DLD1 (cell line): ENCODE results near the gene KCTD11.

Source experiments
- in situ Hi-C: cut with HindIII; loops from 2 replicates; pipeline ENCODE4 v1.10.0; 2017; ENCODE audit warnings: low sequenced_read_pairs

The KCTD11 gene

DNA sequence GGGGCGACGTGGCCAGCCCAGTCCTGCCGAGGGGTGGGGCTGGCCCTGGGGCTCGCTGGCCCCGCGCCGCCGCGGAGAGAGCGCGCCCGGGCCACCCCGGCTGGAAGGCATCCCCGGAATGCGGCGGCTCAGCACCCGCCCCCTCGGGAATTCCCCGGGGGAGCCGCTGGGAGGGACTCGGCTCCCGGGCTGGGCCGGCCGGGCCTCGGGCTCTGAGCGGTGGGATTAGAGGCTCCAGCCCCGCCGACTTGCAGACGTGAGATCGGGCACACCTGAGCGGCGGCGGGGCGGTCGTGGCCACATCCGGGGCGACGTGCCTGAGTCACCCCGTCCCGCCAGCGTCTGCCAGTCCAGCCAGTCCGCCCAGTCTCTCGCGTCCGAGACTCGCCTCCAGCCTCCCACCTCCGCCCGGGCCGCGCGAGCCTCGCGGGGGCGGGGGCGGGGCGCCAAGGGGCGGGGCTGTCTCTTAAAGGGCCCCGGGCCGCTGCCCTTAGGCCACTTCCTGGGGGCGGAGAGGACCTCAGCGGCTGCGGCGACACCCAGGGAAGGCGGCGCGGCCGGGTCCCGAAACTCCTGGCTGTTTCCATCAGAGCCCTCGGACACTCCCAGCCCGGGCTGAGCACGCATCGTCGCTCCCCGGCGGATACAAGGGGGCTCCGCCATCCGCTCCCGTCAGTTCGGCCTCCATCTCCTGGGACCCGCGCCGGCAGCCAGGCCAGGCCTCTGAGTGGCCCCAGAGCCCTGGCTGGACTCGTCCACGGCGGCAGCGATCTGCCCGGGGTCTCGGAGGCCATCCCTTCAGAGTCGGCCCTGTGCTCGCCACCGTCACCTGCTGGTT is at the start of gene KCTD11:
TSS of gene KCTD11 (plus strand) at position 498 of the 838 bp plus-strand sequence.
- in situ Hi-C loops, result no loop called here

- in situ Hi-C loops, result no loop called here
These were observed 47.8 kb upstream of the KCTD11 start for GRCh38 chr17:7304179-7304578.

DNA sequence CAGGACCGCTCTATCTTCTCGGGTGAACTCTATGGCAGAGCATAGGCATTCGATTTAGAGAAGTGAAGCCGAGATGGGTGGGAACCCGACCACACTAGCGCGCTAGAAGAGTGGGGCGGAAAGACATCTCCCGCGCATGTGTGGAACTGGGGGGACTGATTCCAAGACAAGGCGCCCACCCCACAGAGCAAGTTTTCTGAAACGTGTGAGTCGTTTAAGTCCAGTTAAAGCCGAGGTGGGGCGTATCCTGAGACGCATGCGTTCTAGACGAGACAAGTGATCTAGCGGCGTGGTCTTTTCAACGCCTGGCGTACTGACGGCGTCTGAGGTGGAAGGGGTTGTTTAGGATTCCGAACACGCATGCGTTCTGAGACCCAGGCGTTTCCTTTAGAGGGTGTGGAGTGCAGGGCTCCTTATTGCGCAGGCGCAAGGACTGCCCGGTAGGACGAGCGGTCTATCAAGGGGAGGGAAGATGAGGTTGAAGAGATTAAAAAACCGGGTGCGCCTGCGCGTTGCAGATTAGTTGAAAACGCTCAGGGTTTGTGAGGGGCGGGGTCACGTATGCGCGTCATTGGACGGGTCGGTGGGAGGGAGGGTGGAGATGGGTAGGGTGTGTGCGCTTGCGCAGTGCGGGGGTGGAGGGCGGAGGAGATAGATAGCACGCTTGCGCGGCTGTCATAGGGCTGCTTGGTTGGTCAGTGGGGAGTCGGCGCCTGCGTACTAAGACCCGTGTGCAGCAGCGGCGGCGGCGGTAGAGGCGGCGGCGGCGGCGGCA is 44.9 kb upstream of the KCTD11 start, which contains the start of gene EIF5A:
TSS of gene EIF5A (plus strand) at position 718 of the 775 bp plus-strand sequence. CDS start 2,008 bp downstream, outside the sequence.
- in situ Hi-C loops, result no loop called here

DNA sequence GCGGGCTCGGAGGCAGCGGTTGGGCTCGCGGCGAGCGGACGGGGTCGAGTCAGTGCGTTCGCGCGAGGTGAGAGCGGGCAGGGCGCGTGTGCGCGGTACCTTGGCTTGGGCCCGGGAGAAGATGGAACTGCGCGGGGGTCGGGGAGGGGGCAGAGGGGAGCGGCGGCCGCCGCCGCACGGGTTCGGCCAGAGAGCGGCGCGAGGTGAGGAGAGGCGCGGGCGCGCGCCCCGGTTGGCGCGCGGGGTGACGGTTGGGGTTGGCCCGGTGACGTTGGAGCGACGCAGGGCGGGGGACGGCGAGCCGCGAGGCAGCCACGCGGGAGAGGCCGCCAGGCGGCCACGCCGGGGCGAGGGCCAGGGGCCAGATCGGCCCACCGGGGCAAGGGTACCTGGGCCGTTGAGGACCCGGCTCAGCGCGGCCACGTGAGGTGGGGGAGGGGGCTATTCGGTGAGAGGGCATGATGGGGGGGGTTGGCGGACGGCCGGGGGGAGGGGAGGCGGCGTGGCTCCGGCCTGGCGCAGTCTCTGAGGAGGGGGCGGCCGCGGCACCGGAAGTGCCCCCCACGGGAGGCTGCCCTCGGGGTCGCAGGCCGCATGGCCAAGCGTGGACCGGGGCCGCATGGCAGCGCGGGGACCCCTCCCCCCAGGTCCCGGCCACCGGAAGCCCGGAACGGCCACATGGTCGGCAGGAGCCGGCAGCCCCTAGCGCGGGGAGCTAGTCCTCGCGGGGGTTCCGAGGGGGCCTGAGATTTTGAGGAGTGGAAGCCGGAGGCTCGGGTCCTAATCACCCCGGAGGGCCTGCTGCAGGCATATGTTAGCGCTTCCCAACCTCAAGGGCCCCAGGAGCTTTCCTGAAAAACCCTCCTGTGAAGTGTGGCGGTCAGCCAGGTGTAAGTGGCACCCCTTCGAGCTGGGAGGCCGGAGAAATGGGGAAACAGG is 44.0 kb upstream of the KCTD11 start:
- in situ Hi-C loops, result no loop called here

DNA sequence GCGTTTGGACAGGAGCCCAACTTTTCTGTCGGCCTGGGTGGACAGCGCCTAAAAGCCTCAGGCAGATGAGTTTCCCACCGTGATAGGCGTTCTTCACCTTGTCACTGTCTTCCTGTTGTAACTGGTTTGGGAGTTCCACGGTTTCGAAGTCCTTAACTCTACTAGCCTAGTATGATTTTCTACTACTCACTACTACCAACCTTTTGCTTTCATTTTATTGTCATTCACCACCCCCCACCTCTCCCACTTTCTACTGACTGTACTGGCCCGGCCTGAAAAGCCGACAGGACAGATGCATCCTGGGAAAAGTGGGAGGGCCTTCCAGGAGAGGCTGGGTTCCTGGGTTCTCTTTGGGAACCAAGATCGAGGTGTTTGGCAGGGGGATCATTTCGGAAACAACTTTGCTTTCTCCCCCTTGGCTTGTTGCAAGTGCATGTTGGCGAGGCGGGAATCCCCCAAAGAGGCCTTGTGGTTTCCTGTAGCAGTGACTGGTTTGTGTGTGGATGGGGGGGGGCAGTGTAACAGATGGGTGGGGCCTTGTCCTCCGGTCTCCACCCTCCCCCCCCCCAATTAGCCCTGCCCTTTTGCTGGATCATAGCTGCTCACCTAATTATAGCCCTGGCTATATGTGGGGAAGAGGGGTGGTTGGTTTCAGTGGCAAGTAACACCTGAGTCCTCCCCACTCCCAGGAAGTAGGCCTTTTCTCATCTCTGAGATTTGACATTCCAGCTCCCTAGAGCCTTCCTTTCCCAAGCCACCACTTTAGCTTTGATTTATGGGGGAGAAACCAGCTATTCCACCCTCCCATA is 43.1 kb upstream of the KCTD11 start:
- in situ Hi-C loops, result no loop called here

GRCh38 chr17:7309628-7310027 is 42.3 kb upstream of the KCTD11 start:
- in situ Hi-C loops, result no loop called here

GRCh38 chr17:7311110-7311705 is 40.8 kb upstream of the KCTD11 start:
- in situ Hi-C loops, result no loop called here

- in situ Hi-C loops, result no loop called here
These were observed 39.4 kb upstream of the KCTD11 start for GRCh38 chr17:7312432-7313087.

GRCh38 chr17:7313088-7313889 is 38.7 kb upstream of the KCTD11 start:
- in situ Hi-C loops, result no loop called here

GRCh38 chr17:7313890-7314718 is 37.9 kb upstream of the KCTD11 start:
- in situ Hi-C loops, result no loop called here

DNA sequence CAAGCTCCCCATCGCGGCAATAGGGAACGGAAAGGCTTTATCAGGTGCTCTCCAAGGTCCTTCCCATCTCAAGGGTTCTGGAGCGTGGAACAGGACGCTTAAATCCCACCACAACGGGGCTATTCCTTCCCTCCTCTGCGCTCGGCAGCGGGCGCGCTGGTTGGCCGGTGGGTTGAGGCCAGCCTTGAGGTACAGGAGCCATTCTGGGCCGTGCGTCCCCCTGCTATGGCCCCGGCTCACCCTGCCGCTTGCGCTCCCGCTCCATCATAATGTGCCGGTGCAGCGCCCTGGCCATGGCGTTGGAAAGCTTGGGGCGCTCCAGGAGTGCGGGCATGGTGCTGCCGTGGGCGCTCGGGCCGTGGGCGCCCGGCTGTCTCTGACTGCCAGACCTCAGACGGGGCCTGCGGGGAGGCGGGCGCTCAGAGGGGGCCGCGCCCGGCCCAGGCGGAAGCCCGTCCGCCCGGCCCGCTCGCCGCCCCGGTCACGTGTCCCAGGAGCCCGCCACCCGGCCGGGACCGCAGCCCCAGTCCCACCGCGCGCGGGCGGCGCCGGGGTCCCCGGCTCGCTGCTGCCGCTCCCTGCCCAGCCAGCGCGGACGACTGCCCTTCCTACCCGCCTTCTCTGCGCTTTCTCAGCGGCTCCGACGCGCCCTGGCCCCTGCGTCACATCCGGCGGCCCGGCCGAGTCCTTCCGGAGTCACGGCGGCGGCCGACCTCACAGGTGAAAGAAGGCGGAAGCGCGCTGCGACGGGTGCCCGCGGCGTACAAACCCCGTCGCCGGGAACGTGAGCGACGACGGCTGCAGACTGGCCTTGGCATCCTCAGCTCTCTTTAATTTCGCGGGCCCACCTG is 37.0 kb upstream of the KCTD11 start, which contains the start of gene GPS2:
TSS of gene GPS2 (minus strand) at position 642 of the 851 bp plus-strand sequence. CDS start at position 334, 308 bp downstream.
- in situ Hi-C loops, result no loop called here

DNA sequence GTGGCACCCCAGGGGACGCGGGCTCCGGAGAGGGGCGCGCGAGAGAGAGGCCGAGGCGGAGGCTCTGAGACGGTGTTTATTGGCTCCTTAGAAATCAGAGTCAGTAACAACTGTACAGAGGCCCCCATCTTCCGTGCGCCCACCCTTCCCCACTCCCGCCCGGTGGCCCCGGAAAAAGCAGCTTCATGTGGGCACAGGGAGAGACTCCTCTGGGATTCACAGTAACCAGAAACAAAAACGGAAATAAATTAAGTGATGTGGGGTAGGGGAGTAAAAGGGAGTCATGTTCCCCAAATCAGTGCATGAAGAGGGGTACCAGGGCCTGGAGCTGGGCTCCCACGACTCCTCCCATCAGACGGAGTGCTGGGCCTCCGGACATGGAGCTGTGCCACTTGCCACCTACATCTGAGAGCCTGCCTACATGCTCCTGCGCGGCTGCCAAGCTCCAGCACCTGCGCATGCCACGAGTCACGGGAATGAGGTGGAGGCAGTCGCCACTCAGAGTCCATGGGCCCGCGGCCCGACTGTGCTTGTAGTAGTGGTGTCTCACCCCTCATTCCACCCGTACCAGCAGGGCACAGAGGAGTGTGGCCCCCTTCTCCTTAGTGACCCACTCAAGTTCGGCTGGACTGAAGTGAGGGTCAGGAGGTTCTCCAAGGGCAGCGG is 36.3 kb upstream of the KCTD11 start:
- in situ Hi-C loops, result no loop called here

- in situ Hi-C loops, result no loop called here
These were observed 34.7 kb upstream of the KCTD11 start for GRCh38 chr17:7317161-7317803.

GRCh38 chr17:7318121-7318860 is 33.7 kb upstream of the KCTD11 start:
- in situ Hi-C loops, result no loop called here

DNA sequence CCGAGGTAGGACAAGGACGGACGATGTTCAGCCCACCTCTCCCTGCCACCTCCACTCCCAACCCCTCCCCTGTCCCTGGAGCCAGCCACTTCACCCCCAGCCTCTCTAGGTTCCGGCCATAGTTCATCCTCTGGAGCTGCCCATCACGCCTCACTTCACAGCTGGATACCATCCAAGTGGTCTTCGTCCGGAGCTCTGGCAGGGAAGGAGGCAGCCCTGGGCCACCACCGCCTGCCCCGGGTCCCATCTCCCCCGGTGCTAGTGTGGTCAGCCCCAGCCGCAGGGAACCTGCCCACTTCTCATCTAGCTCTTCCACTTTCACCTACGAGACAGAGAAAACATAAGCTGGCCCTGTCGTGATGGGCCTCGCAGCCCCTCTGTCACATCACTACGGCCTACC is 30.5 kb upstream of the KCTD11 start:
- in situ Hi-C loops, result no loop called here
